ENCODE results near the gene CCR3. TPM values are rescaled to one million over a fixed set of nuclear protein-coding genes. Genes with fewer than 3 reads are reported as not detected.

The CCR3 gene
- total RNA-seq, 1 experiment from 2014 or later: 0.22 TPM

DNA sequence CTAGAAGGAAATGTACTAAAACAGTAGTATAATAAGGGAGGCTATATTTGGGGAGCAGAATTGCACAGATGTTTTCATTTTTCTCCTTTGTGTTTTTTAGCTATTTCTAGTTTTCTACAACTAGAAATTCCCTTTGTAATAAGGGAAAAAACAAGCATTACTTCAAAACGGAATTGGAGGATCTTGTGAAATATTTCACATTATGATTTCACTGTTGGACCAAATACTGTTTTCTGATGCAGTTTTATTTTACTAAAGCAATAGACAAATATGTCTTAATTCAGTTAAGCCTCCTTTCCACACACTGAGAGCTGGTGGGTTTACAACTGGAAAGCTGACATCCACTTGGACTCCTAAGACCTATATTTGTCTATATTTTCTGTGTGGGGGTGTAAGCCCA lies 41.5 kb upstream of the CCR3 start:
- H3K9me3 ChIP-seq (ENCODE audit: low read length): no peaks in the 10 kb centered on the region
- H3F3A ChIP-seq (ENCODE audit: low read length, unreplicated experiment): no peaks in the 10 kb centered on the region
- no peak overlapping the region for H3K4me3 ChIP-seq (ENCODE audit: low read length)
- H3K36me3 ChIP-seq (ENCODE audit: low read depth, low read length): no peaks in the 10 kb centered on the region
- intact Hi-C loops (cut with micrococcal nuclease): no loop called here
- no peaks in the 10 kb centered on the region for H3K9me2 ChIP-seq (replicated peaks; ENCODE audit: low read length)
- ChIA-PET CTCF (no interaction called here), POLR2A (ENCODE audit: unreplicated experiment) (no interaction called here)
- H3K79me2 ChIP-seq (ENCODE audit: low read length): no peaks in the 10 kb centered on the region
- no TSS peak for BruUV-seq (replicated peaks)
- no peak overlapping the region for H3K27ac ChIP-seq (ENCODE audit: low read length)
- no peaks in the 10 kb centered on the region for H4K20me1 ChIP-seq (ENCODE audit: low read length)
- TF ChIP-seq, protein P1, sequence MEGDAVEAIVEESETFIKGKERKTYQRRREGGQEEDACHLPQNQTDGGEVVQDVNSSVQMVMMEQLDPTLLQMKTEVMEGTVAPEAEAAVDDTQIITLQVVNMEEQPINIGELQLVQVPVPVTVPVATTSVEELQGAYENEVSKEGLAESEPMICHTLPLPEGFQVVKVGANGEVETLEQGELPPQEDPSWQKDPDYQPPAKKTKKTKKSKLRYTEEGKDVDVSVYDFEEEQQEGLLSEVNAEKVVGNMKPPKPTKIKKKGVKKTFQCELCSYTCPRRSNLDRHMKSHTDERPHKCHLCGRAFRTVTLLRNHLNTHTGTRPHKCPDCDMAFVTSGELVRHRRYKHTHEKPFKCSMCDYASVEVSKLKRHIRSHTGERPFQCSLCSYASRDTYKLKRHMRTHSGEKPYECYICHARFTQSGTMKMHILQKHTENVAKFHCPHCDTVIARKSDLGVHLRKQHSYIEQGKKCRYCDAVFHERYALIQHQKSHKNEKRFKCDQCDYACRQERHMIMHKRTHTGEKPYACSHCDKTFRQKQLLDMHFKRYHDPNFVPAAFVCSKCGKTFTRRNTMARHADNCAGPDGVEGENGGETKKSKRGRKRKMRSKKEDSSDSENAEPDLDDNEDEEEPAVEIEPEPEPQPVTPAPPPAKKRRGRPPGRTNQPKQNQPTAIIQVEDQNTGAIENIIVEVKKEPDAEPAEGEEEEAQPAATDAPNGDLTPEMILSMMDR (conservative IDR thresholded peaks at IDR 0.05; ENCODE audit: low read depth, low read length): no peak
- H3K27me3 ChIP-seq (ENCODE audit: low read length): no peaks in the 10 kb centered on the region
- H2AFZ ChIP-seq (ENCODE audit: low read length): no peak overlapping the region
- H3K4me2 ChIP-seq (ENCODE audit: low read length): no peak overlapping the region
- DNase-seq (no peak), ATAC-seq (no peak)
- H3K4me1 ChIP-seq (ENCODE audit: insufficient read depth, low read length): no peaks in the 10 kb centered on the region
- H3K9ac ChIP-seq (ENCODE audit: low read length): no peak overlapping the region

DNA sequence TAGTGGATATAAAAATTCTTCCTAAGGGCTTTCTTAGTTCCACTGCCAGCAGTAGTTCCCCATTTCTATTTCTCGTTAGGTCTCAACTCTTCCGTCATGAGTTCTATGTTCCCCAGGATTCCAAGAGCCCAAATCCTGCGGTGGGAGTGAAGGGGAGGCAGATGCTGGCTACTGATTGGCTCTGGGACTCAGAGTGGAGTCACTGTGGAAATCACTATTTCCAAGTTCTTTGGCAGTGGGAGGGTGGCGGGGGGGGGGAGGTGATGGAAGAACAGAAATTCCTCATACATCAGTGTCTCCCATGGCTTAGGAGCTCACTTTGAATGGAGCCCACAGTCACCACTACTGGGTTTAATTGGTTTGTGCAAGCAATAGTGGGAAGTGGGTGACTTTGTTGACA lies 39.7 kb upstream of the CCR3 start:
- Histone ChIP-seq H2AFZ (ENCODE audit: low read length) (no peak overlapping the region), H3K27me3 (ENCODE audit: low read length) (no peaks in the 10 kb centered on the region), H3F3A (ENCODE audit: low read length, unreplicated experiment) (no peaks in the 10 kb centered on the region), H3K27ac (ENCODE audit: low read length) (no peak overlapping the region), H3K79me2 (ENCODE audit: low read length) (no peaks in the 10 kb centered on the region), H3K9me2 (replicated peaks; ENCODE audit: low read length) (no peaks in the 10 kb centered on the region), H3K4me2 (ENCODE audit: low read length) (no peak overlapping the region), H3K9ac (ENCODE audit: low read length) (no peak overlapping the region), H3K4me3 (ENCODE audit: low read length) (no peak overlapping the region), H3K9me3 (ENCODE audit: low read length) (no peaks in the 10 kb centered on the region), H3K4me1 (ENCODE audit: insufficient read depth, low read length) (no peaks in the 10 kb centered on the region), H4K20me1 (ENCODE audit: low read length) (no peaks in the 10 kb centered on the region), H3K36me3 (ENCODE audit: low read depth, low read length) (no peaks in the 10 kb centered on the region)
- ChIA-PET CTCF (no interaction called here), POLR2A (ENCODE audit: unreplicated experiment) (no interaction called here)
- intact Hi-C loops (cut with micrococcal nuclease): no loop called here
- ATAC-seq (no peak), DNase-seq (no peak)
- no peak for TF ChIP-seq EZH2phosphoT487 (IDR thresholded peaks at IDR 0.05; ENCODE audit: borderline replicate concordance, low read length)
- BruUV-seq (replicated peaks): no TSS peak

DNA sequence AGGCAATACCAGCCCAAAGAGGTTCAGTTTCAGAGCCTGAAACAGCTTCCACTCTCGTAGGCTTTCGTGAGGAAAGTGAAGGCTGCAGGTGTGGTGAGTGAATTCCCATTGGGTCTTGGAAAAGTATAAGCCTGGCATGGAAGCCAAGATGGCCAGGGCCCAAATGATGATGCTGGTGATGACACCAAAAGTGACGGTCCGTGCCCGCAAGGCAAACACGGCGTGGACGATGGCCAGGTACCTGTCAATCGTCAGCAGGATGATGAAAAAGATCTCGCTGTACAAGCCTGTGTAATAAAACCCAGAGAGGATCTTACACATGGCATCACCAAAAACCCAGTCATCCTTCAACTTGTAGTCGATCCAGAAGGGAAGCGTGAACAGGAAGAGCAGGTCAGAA lies 38.6 kb upstream of the CCR3 start:
- CTCF ChIA-PET: no interaction called here
- ATAC-seq (no peak), DNase-seq (no peak)
- H3K4me3 ChIP-seq (ENCODE audit: low read length): no peak overlapping the region
- no peaks in the 10 kb centered on the region for H4K20me1 ChIP-seq (ENCODE audit: low read length)
- no peaks in the 10 kb centered on the region for H3F3A ChIP-seq (ENCODE audit: low read length, unreplicated experiment)
- H3K9ac ChIP-seq (ENCODE audit: low read length): no peak overlapping the region
- no peak overlapping the region for H2AFZ ChIP-seq (ENCODE audit: low read length)
- H3K27ac ChIP-seq (ENCODE audit: low read length): no peak overlapping the region
- H3K36me3 ChIP-seq (ENCODE audit: low read depth, low read length): no peaks in the 10 kb centered on the region
- H3K27me3 ChIP-seq (ENCODE audit: low read length): no peaks in the 10 kb centered on the region
- no peaks in the 10 kb centered on the region for H3K9me2 ChIP-seq (replicated peaks; ENCODE audit: low read length)
- POLR2A ChIA-PET (ENCODE audit: unreplicated experiment): no interaction called here
- no peaks in the 10 kb centered on the region for H3K79me2 ChIP-seq (ENCODE audit: low read length)
- intact Hi-C loops (cut with micrococcal nuclease): no loop called here
- H3K4me1 ChIP-seq (ENCODE audit: insufficient read depth, low read length): peaks cover 5% of the 10 kb centered on the region; the same call in 1 of the 2 replicates
- H3K4me2 ChIP-seq (ENCODE audit: low read length): no peak overlapping the region
- no peak for TF ChIP-seq EZH2 (IDR thresholded peaks at IDR 0.05; ENCODE audit: low read length, unreplicated experiment)
- TF ChIP-seq, protein P1 (conservative IDR thresholded peaks at IDR 0.05; ENCODE audit: low read depth, low read length): no peak
- no peak for TF ChIP-seq EZH2phosphoT487 (IDR thresholded peaks at IDR 0.05; ENCODE audit: borderline replicate concordance, low read length)
- H3K9me3 ChIP-seq (ENCODE audit: low read length): no peaks in the 10 kb centered on the region
- BruUV-seq (replicated peaks): no TSS peak
